ENCODE measurements around the gene RPUSD1.
"Not testable (repeated sequence)": the region's sequence is repeated elsewhere in the genome, so short reads cannot be mapped to it uniquely, and the experiment has no call there.

The RPUSD1 gene

DNA sequence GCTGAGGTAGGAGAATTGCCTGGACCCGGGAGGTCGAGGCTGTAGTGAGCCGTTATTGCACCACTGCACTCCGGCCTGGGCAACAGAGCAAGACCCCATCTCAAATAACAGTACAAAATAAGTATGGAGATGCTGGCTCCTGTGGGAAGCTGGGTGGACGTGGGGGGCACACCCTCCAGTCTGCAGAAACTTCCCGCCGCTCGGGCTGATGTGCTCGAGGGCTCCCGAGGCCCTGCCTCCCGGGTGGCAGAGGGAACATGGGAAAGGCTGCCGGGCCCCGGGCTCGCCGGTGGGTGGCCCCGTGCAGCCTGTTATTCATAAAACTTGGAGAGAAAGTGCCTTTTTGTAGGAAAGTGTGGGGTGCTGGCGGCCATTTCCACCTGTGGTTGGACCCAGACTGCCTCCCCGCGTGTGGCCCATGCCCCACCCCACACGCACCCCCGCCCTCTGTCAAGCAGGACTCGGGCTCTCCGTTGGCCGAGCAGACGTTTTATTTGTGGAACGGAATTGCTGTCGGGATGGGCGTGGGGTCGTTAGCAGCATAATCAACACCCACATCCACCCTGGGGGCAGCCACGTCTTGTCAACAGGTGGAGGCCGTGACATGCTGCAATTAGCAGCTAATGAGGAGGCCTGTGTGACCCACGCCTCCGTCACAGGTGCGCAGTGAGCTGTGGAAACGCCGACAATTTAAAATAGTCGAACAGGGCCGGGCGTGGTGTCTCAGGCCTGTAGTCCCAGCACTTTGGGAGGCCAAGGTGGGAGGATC lies 40.0 kb downstream of the RPUSD1 start:
- DNase-seq (ENCODE audit: low spot score), result no peak

GRCh38 chr16:746637-747036 lies 41.5 kb downstream of the RPUSD1 start:
- no peak for DNase-seq (ENCODE audit: low spot score)

GRCh38 chr16:745739-746138 lies 42.4 kb downstream of the RPUSD1 start:
- no peak for DNase-seq (ENCODE audit: low spot score)

DNA sequence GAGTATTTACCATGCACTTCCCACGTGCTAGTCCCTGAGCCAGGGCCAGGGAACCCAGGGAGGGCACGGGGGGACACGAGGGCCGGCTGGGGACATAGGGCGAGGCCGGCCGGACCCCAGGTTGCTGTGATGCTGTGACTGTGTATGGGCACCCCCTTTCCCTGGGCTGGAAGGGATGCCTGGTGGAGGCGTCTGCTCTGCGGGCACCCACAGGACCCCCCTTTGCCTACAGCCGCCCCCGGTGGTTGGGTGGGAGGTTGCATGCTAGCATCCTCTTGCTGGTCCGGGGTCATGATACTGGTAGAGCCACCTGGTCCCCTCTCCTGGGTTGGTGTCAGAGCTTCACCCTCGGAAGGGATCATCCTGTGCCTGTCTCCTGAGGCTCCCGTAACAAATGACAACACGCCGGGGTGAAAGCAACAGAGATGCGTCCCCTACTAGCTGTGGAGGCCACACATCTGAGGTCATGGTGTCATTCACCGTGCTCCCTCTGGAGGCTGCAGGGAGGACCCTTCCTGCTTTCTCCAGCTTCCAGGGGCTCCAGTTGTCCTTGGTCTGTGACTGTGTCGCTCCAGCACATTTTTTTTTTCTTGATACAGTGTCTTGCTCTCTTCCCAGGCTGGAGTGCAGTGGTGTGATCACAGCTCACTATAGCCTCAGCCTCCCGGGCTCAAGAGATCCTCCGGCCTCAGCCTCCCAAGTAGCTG lies 44.2 kb downstream of the RPUSD1 start:
- no peak for DNase-seq (ENCODE audit: low spot score)

GRCh38 chr16:742894-743293 lies 45.3 kb downstream of the RPUSD1 start:
- not testable (repeated sequence) for DNase-seq (ENCODE audit: low spot score)

- no peak for DNase-seq (ENCODE audit: low spot score)
Measured at GRCh38 chr16:741986-742629, 46.1 kb downstream of the RPUSD1 start.

DNA sequence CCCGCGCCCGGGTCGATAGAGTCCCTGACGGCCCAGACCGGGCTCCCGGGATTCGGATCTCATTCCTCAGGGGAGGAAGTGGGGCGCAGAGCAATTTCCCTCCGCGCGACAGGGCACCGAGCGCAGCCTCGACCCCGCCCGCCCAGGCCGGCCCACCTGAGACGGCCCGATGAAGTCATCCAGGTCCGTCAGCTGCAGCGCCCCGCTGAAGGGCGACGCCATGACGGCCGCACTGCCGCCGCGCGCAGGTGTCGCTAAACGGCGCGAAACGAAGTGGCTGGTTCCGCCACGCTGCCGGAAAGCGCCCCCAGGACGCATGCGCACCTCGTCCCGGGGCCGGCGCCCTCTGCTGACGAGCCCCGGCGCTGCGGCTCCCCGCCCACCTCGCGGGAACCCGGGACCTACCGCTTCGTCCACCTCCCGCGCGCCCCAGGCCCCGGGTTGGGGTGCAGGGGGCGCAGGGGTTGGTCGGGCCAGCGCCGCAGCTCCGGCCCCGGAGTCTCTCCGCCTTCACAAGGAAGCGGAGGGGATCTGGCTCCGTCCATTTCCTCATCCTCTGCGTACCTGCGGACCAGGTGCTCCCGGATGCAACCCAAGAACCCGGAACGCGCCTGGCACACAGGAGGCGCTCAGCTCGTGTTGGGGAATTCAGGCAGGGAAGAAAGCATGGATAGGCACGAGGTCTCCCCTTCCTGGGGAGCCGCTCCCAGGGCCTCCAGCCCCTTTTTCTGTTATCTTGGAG lies 47.2 kb downstream of the RPUSD1 start, which contains the start of gene CIAO3:
TSS of gene CIAO3 (minus strand) at position 234 of the 742 bp plus-strand sequence. CDS start at position 222, 12 bp downstream.
- DNase-seq (ENCODE audit: low spot score), result peak; percentile 76

DNA sequence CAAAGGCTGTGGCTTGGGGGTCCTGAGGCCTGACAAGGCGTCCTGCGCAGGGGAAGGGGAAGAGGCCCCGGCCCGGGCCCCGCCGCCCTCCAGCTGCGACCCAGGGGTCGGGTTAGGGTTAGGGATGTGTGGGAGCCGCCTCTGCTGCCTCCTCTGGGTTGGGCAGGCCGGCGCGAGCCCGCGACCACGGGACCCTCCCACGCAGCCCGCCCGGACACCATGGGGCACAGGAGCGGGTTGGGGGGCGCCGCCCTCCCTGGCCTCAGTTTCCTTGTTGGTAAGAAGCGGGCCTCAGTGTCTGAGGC lies 47.8 kb downstream of the RPUSD1 start:
- DNase-seq (ENCODE audit: low spot score), result no peak

DNA sequence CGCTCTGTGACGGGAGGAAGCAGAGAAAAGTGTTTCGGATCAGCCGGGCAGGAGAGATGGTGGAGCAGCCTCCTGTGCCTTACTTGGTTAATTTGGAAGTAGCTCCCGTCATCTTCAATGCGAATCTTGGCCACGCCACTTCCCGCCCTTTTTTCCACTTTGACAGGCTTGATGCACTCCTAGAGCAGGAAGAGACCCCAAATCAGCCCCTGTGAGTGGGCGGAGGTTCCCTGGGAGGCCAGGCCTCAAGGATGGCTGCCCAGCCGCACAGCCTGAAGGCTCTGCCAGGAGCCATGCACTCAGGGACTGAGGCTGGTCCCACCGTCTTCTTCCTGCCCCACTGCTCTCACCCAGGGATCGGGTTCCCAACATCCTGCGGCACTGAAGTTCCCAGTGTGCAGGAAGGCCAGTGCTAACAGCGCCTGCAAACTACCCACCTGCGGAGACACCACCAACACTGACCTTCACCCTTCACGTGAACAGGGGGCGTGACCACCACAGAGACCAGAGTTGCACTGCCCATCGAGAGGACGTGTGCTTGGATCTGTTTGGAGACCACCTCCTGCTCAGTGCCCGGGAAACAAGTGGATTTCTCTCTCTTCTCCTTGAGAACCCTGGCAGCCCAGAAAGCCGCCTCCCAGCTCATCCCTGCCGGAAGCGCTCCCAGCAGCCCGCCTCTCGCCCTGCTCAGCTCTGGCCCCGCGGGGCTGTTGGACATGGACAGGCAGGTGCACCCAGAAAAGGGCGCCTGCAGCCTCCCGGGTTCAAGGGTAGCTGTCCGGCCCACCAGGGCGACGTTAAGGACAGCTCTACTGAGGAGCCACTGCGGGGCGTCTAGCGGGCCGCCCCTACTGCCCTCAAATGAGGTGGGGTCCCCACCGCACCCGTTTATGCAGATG lies 48.4 kb downstream of the RPUSD1 start:
- DNase-seq (ENCODE audit: low spot score), result no peak

GRCh38 chr16:736936-737481 lies 51.2 kb downstream of the RPUSD1 start:
- DNase-seq (ENCODE audit: low spot score), result no peak

GRCh38 chr16:735982-736453 lies 52.2 kb downstream of the RPUSD1 start:
- DNase-seq (ENCODE audit: low spot score), result no peak

- DNase-seq (ENCODE audit: low spot score), result no peak
Measured at GRCh38 chr16:734981-735881, 53.0 kb downstream of the RPUSD1 start.
